ENCODE results near the gene HLA-DQB2.

HLA-DQB2 gene

DNA sequence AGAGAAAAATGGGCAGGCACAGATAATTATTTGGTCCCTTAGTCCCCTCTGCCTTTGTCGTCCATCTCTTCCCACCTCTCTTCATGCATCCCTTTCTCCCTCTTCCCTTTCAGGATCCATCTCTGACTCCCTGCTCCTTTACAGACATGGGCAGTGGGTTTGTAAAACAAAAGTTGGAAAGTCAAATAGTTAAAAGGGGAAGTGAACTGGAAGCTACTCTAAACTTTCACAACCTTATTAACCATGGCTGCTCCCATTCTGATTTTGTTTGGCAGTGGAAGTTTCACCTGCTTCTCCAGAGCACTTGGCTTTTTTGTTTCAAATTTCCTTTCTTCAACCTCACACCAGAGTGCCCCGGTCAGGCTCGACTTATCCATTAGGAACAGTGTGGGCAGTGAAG is 21.0 kb downstream of the HLA-DQB2 start:
- DNase-seq: no peak

DNA sequence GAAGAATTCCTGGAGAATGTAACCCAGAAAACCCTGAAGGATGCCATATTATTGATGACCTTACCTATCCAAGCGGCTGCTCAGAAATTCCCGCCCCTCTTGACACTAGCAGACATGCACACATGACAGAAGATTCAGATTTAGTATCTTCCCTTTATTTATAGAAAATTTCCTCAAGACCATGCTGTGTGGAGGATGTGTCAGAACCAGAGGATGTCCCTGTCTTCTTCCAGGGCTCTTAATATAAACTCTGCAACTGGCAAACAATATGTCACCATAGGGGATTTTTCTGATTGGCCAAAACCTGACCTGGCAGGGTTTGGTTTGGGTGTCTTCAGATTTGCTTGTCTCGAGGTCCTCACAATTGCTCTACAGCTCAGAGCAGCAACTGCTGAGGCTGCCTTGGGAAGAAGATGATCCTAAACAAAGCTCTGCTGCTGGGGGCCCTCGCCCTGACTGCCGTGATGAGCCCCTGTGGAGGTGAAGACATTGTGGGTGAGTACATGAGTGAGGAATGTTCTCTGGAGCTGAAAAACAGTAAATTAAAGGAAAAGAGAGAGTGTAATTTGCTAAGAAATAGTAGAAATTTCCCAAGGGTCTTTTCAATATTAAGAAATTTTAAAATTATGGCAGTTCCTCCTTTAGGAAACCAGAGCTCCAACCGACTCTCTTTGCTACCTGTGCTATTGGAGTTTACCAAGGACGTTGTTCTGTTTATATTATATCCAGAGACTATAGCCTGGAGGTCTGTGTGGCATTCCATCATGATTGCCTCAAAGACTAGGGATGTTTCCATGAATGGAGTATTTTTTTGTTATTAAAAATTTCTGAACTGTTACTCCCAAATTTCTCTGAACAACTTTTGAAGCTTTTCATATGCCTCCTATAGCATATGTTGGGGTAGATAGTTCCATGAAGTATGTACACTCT is 22.0 kb downstream of the HLA-DQB2 start, which contains the start of gene HLA-DQA2:
TSS of gene HLA-DQA2 (plus strand) at position 361 of the 930 bp plus-strand sequence. CDS start at position 414, 53 bp downstream.
- DNase-seq: no peak

GRCh38 chr6:32738126-32738525 is 25.2 kb downstream of the HLA-DQB2 start:
- no peak for DNase-seq

DNA sequence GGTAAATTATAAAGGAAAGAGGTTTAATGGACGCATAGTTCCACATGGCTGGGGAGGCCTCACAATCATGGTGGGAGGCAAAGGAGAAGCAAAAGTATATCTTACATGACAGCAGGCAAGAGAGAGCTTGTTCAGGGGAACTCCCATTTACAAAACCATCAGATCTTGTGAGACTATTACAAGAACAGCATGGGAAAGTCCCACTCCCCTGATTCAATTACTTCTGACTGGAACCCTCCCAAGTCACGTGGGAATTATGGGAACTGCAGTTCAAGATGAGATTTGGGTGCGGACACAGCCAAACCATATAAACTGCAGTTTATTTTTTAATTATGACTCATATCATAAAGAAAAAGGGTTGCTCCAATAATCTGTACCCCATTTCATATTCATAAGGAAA is 44.5 kb downstream of the HLA-DQB2 start:
- DNase-seq: no peak

DNA sequence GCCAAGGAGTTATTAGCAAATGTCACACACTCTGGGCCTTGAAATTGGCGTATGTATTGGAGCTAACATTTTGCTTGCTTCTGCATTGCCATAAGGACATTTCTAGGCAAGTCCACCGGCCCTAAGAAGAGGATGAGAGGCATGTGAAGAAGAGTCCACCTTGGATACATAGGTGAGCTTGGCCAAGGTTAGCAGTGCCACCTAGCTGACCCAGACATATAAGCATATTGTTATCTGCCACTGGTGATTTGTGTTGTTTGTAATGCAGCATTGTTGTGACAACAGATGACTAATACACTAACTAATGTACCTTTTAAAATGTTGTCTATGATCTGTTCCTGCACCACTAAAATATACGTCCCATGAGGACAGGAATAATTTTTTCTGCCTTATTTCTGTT is 46.9 kb downstream of the HLA-DQB2 start:
- DNase-seq: no peak

- no peak for DNase-seq
Observed at GRCh38 chr6:32713241-32713640, 50.1 kb downstream of the HLA-DQB2 start.

DNA sequence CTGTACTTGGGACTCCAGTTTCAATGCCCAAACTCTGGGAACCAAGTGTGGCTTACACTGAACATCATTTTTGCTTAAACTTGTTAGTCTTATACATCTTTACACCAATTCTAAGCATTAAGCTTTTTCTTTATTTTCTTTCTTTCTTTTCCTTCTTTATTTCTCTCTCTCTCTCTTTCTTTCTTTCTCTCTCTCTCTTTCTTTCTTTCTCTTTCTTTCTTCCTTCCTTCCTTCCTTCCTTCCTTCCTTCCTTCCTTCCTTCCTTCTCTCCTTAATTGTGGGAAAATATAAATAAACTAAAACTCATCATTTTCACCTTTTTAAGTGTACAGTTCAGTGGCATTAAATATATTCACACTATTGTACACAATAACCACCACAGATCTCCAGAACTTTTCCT is 53.7 kb downstream of the HLA-DQB2 start:
- DNase-seq: no peak

Measured in NCI-H748 treated with DMSO at 0.1 percent for 48 hours (cell line).